K562 (cell line): Measurements from ENCODE around the gene P2RX5. TPM values are rescaled to one million over a fixed set of nuclear protein-coding genes. Genes with fewer than 3 reads are reported as not detected.

ENCODE experiments used
- ARID1B ChIP-seq: fragments of 450-650 bp; IDR thresholded peaks from 2 replicates; pipeline ENCODE4 v1.6.1; 2016; ENCODE audit warnings: antibody characterized with exemption, mild to moderate bottlenecking, inconsistent platforms
- ATF2 ChIP-seq: sonication (generic); formaldehyde crosslinking; IDR thresholded peaks from 2 replicates; pipeline ENCODE4 v1.8.1; 2022; ENCODE audit warnings: missing genetic modification reagents
- BCL6 ChIP-seq: fragments of 250-450 bp; sonication (Bioruptor Pico); IDR thresholded peaks from 2 replicates; pipeline ENCODE4 v1.4.0; 2020
- E2F6 ChIP-seq, 2 experiments: IDR thresholded peaks; 2 replicates each; pipeline ENCODE4 v1.6.1; 2011; ENCODE audit warnings: borderline replicate concordance in 1 of 2, control low read depth in 1 of 2, low read depth in 1 of 2, low read length in 1 of 2, mild to moderate bottlenecking in 1 of 2, mixed read lengths in 1 of 2, moderate library complexity in 1 of 2; ENCODE audit not compliant: insufficient read depth in 1 of 2, insufficient read length in 1 of 2, poor library complexity in 1 of 2, severe bottlenecking in 1 of 2; ENCODE audit errors: extremely low read depth in 1 of 2
- ELK3 ChIP-seq: fragments of 450-650 bp; formaldehyde crosslinking; IDR thresholded peaks from 2 replicates; pipeline ENCODE4 v1.4.0; 2020; ENCODE audit warnings: mild to moderate bottlenecking
- ESRRA ChIP-seq: fragments of 450-650 bp; IDR thresholded peaks from 2 replicates; pipeline ENCODE4 v1.6.1; 2014; ENCODE audit warnings: low read depth, mild to moderate bottlenecking, moderate library complexity, borderline replicate concordance
- HNRNPUL1 ChIP-seq: fragments of 200-400 bp; formaldehyde crosslinking; IDR thresholded peaks from 2 replicates; pipeline ENCODE4 v1.6.1; 2017; ENCODE audit warnings: low read length
- KLF16 ChIP-seq: IDR thresholded peaks from 2 replicates; pipeline ENCODE4 v1.6.1; 2016; ENCODE audit warnings: antibody characterized with exemption
- MITF ChIP-seq: IDR thresholded peaks from 2 replicates; pipeline ENCODE4 v1.6.1; 2014; ENCODE audit warnings: antibody characterized with exemption
- MLLT1 ChIP-seq, 2 experiments: fragments of 450-650 bp; IDR thresholded peaks; 2 replicates each; pipeline ENCODE4 v1.6.1; 2016
- NFE2 ChIP-seq: IDR thresholded peaks from 2 replicates; pipeline ENCODE4 v1.6.1; 2014; ENCODE audit warnings: antibody characterized with exemption, low read depth
- STAG1 ChIP-seq: sonication (generic); formaldehyde crosslinking; IDR thresholded peaks from 2 replicates; pipeline ENCODE4 v1.5.0; 2020; ENCODE audit warnings: missing genetic modification reagents, borderline replicate concordance
- TAF9B ChIP-seq: fragments of 450-650 bp; IDR thresholded peaks from 2 replicates; pipeline ENCODE4 v1.6.1; 2018; ENCODE audit warnings: mild to moderate bottlenecking; ENCODE audit not compliant: partially characterized antibody
- ZC3H4 ChIP-seq: sonication (generic); formaldehyde crosslinking; IDR thresholded peaks from 2 replicates; pipeline ENCODE4 v1.9.0; 2021; ENCODE audit warnings: missing genetic modification reagents, borderline replicate concordance
- ZEB2 ChIP-seq: fragments of 450-650 bp; IDR thresholded peaks from 2 replicates; pipeline ENCODE4 v1.6.1; 2016
- ZHX1 ChIP-seq: fragments of 150-350 bp; conservative IDR thresholded peaks from 2 replicates; pipeline ENCODE4 v1.6.1; 2014; ENCODE audit warnings: low read length
- ZNF263 ChIP-seq: sonication (generic); formaldehyde crosslinking; IDR thresholded peaks from 2 replicates; pipeline ENCODE4 v1.8.0; 2022; ENCODE audit warnings: mild to moderate bottlenecking, missing genetic modification reagents, borderline replicate concordance
- ZNF561 ChIP-seq: fragments of 450-650 bp; formaldehyde crosslinking; conservative IDR thresholded peaks from 2 replicates; pipeline ENCODE4 v1.4.0; 2020; ENCODE audit warnings: mild to moderate bottlenecking, moderate library complexity
- polyA plus RNA-seq, 8 experiments: library from polyadenylated mRNA; depleted of rRNA in 4 of 8; stranded (reverse) in 5 of 8; unstranded in 3 of 8; fragments of >200 nt; fragmentation: Nextera tagmentation in 2 of 8; fragmentation: Illumina TruSeq in 1 of 8; extraction: Ambion mirVana in 2 of 8; extraction: Trizol in 1 of 8; gene quantifications; 2 replicates each; pipeline versions ENCODE4 v1.2.1 to v1.2.3, GENCODE V29; 2011 to 2014; ENCODE audit warnings: inconsistent platforms in 1 of 8, missing spikeins in 1 of 8
- total RNA-seq, 7 experiments: library from RNA; depleted of rRNA in 6 of 7; stranded (reverse); fragments of >200 nt in 6 of 7; fragmentation: Illumina TruSeq in 2 of 7; extraction: Trizol in 2 of 7; gene quantifications; 2 replicates each; pipeline versions ENCODE4 v1.2.1 to v1.2.3, GENCODE V29; 2011 to 2021; ENCODE audit warnings: low replicate concordance in 1 of 7

The P2RX5 gene
- total and polyA plus RNA-seq, 9 of the 15 experiments (the other 6 are each of a cell fraction or from before 2014, with no cell fraction given): 0.31 to 4.0 (median 1.3) TPM

- TF ChIP-seq MLLT1 (IDR thresholded peaks at IDR 0.05) (peak in 1 of 2 experiments; percentile 81; a peak in 2 of 4 replicates), KLF16 (no peak), BCL6 (CRISPR knock-in tag) (no peak), ATF2 (no peak), STAG1 (CRISPR knock-in tag) (no peak), ZEB2 (no peak), ZNF561 (CRISPR knock-in tag) (no peak), ARID1B (no peak), MITF (no peak), E2F6 (IDR thresholded peaks at IDR 0.05; ENCODE audit: borderline replicate concordance in 1 of 2, extremely low read depth in 1 of 2, insufficient read depth in 1 of 2, insufficient read length in 1 of 2, low read depth in 1 of 2, low read length in 1 of 2, poor library complexity in 1 of 2, severe bottlenecking in 1 of 2) (peak; percentile 66 to 67), ZHX1 (peak; percentile 84; the same call in 1 of the 2 replicates), ZC3H4 (CRISPR knock-in tag) (0 out of 2 replicates have a peak, but pooled peaks have one; percentile 68), HNRNPUL1 (no peak), NFE2 (no peak), TAF9B (peak; percentile 69), ESRRA (0 out of 2 replicates have a peak, but pooled peaks have one; percentile 16), ELK3 (CRISPR knock-in tag) (no peak), ZNF263 (no peak)
Measured at GRCh38 chr17:3723556-3724377, 27.8 kb upstream of the P2RX5 start, which contains the start of gene HASPIN (continued).
